ENCODE data around the gene RNF208.

DNA sequence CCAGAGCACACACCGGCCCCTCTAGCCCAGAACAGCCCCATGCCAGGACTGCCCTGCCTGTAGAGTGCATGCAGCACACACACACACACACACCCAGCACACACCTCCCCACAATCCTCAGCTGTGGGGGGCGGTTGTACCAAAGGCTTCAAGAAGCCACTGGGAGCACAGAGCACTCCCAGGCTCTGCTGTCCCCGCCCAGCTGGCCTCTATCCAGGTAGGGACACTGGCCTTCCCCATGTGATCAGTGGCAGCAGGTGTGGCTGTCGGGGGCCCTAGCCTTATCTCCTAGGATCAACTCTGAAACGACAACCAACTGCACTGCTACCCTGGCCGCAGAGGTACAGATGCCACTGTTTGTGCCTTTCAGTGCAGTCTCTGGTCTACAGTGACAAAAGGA is 35.7 kb downstream of the RNF208 start:
- TF ChIP-seq POLR2A (IDR thresholded peaks at IDR 0.05; ENCODE audit: low read depth, low read length): no peak
- TF ChIP-seq POLR2AphosphoS5 (IDR thresholded peaks at IDR 0.05; ENCODE audit: low read depth, low read length): no peak
